HG03039 (cell line): ENCODE results near the gene SMPD3.
A peak's percentile ranks its signal among the peaks of the same experiment; 100 is the strongest.

Experiments used
- ATAC-seq: cut with Tn5 transposase; IDR thresholded peaks from one replicate; pipeline ENCODE4 v1.9.1; 2021; ENCODE audit warnings: mild to moderate bottlenecking, moderate library complexity; ENCODE audit not compliant: unreplicated experiment

The SMPD3 gene

GRCh38 chr16:68343137-68343536, 105.2 kb downstream of the SMPD3 start:
- no peak for ATAC-seq

- no peak for ATAC-seq
These were observed 105.7 kb downstream of the SMPD3 start for GRCh38 chr16:68342620-68343019.

- no peak for ATAC-seq
These were observed 109.1 kb downstream of the SMPD3 start for GRCh38 chr16:68339214-68339613.

GRCh38 chr16:68338326-68339119, 109.8 kb downstream of the SMPD3 start:
- no peak for ATAC-seq

- no peak for ATAC-seq
These were observed 113.1 kb downstream of the SMPD3 start for GRCh38 chr16:68335175-68335574.

GRCh38 chr16:68332411-68333121, 115.7 kb downstream of the SMPD3 start:
- no peak for ATAC-seq

- ATAC-seq = no peak
These were observed 116.4 kb downstream of the SMPD3 start for GRCh38 chr16:68331879-68332410.

GRCh38 chr16:68328860-68329390, 119.4 kb downstream of the SMPD3 start:
- no peak for ATAC-seq

- ATAC-seq = no peak
These were observed 120.0 kb downstream of the SMPD3 start for GRCh38 chr16:68328151-68328859.

- no peak for ATAC-seq
These were observed 123.4 kb downstream of the SMPD3 start for GRCh38 chr16:68324780-68325357.

GRCh38 chr16:68324336-68324735, 124.0 kb downstream of the SMPD3 start:
- no peak for ATAC-seq

GRCh38 chr16:68319185-68319908, 129.0 kb downstream of the SMPD3 start:
- no peak for ATAC-seq

- no peak for ATAC-seq
These were observed 135.2 kb downstream of the SMPD3 start for GRCh38 chr16:68313116-68313515.

- peak; percentile 96 for ATAC-seq
These were observed 137.4 kb downstream of the SMPD3 start, which contains the start of the genes PRMT7 and SLC7A6OS for GRCh38 chr16:68310774-68311511. TSS of gene PRMT7 (plus strand) at chr16:68311019. CDS start at chr16:68315980, 4,961 bp downstream. TSS of gene SLC7A6OS (minus strand) at chr16:68310946. CDS start at chr16:68310926, 20 bp downstream.

GRCh38 chr16:68310437-68310773, 137.9 kb downstream of the SMPD3 start:
- ATAC-seq = peak; percentile 29

- ATAC-seq = no peak
These were observed 138.5 kb downstream of the SMPD3 start for GRCh38 chr16:68309799-68310198.
